WI38 (cell line): ENCODE measurements around the gene NINL.

Experiments
- H3K4me3 ChIP-seq: 2 replicates; pipeline ENCODE4 v1.5.1; 2011; ENCODE audit warnings: low read depth, mild to moderate bottlenecking, control low read depth, low read length
- TF ChIP-seq, protein P1 (sequence below): IDR thresholded peaks from 2 replicates; pipeline ENCODE4 v1.5.1; 2012; ENCODE audit warnings: low read depth, mild to moderate bottlenecking, control low read depth, low read length

NINL gene

DNA sequence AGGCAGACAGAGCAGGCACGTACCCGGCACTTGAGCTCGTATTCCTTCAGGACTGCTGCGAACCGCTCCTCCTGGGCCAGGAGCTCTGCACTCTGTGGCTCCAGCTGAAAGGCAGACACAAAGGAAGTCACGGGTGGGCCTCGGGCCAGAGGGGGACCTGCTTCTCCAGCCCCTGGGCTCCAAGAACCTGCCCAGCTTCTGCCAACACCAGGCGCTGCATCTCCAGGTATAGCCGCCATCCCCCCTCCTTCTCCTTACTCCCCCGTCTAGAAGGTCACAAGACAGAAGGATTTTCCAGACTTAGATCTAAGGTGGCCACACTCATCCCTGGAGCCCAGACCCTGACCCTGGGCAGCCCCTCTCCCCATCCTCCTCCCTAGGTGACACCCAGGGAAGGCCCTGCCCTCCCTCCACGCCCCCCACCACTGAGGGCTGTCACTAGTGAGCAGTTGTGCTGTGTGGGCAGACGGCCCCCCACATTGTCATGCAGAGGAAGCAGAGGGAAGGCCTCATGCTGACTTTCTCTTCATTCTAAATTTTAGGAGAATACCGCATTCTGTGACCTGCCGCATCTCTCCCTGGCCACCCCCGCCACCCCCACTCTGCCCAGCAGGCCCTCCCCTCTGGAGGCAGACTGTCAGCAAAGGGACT is 96.0 kb downstream of the NINL start:
- TF ChIP-seq, protein P1, sequence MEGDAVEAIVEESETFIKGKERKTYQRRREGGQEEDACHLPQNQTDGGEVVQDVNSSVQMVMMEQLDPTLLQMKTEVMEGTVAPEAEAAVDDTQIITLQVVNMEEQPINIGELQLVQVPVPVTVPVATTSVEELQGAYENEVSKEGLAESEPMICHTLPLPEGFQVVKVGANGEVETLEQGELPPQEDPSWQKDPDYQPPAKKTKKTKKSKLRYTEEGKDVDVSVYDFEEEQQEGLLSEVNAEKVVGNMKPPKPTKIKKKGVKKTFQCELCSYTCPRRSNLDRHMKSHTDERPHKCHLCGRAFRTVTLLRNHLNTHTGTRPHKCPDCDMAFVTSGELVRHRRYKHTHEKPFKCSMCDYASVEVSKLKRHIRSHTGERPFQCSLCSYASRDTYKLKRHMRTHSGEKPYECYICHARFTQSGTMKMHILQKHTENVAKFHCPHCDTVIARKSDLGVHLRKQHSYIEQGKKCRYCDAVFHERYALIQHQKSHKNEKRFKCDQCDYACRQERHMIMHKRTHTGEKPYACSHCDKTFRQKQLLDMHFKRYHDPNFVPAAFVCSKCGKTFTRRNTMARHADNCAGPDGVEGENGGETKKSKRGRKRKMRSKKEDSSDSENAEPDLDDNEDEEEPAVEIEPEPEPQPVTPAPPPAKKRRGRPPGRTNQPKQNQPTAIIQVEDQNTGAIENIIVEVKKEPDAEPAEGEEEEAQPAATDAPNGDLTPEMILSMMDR = no peak
- H3K4me3 ChIP-seq = no peak overlapping the region

DNA sequence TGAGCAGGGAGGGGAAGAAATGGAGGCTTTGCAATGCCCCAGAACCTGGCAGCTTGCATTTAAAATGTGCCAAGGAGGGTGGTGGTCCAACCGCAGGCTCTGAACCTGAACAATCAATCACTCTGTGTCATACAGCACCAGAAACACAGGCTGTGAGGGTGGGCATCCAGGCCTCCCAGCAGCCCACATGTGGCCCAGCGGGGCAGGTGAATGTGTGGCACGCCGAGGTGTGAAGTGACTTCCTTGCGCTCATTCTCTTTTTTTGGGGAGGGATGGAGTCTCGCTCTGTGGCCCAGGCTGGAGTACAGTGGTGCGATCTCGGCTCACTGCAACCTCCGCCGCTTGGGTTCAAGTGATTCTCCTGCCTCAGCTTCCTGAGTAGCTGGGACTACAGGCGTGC is 97.4 kb downstream of the NINL start:
- TF ChIP-seq, protein P1 = no peak
- no peak overlapping the region for H3K4me3 ChIP-seq

DNA sequence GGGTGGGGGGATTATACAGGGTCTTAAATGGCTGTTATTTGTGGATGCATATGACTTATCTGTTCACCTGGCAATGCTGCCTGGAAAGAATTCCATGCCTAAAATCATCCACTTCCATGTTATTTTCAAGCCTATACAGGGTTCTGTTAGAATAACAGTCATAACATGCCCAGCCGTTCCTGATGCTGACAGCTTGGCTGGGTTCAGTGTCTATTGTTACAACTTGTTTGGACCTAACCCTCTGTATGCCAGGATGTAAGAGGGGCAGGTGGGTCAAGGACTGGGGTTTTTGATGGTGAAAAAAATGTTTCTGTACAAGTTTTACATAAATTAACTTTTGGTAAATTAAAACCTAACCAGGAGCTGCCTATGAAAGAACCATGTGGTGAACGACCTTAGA is 98.0 kb downstream of the NINL start:
- TF ChIP-seq, protein P1 = no peak
- no peak overlapping the region for H3K4me3 ChIP-seq

DNA sequence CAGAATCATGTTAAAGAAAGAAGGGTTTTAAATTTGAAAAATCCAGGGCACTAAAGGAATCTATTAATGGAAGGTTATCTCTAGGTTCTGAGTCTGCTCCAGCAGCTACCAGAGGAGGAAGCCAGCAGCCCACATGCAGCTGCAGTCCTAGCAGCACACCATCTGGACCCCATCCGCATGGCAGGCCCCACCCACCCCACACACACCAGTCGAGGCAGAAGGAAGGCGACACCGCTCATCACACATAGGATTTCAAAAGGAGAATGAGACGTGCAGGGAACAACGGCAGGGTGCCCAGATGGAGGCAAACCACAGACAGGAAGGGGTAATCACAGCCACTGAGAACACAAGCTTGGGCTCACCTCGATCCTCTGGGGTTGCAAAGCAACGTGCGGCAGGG is 99.0 kb downstream of the NINL start:
- TF ChIP-seq, protein P1 = no peak
- no peak overlapping the region for H3K4me3 ChIP-seq

DNA sequence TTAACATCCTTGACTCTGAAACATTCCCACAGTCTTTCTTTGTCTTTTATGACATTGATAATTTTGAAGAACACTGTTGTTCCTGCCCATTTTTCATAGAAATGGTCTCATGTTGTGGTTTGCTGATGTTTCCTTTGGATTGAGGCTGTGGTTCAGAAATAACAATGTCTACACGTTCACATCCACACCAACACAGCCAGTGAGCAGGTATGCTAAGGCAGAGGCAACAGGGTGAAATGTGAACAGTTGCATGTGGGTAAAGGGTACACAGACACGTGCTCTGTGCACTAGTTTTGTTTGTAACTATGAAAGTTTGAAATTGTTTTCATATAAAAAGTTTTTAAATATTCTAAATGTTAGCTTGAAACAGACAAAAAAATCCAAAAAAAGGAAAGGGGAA is 99.5 kb downstream of the NINL start:
- TF ChIP-seq, protein P1 = no peak

DNA sequence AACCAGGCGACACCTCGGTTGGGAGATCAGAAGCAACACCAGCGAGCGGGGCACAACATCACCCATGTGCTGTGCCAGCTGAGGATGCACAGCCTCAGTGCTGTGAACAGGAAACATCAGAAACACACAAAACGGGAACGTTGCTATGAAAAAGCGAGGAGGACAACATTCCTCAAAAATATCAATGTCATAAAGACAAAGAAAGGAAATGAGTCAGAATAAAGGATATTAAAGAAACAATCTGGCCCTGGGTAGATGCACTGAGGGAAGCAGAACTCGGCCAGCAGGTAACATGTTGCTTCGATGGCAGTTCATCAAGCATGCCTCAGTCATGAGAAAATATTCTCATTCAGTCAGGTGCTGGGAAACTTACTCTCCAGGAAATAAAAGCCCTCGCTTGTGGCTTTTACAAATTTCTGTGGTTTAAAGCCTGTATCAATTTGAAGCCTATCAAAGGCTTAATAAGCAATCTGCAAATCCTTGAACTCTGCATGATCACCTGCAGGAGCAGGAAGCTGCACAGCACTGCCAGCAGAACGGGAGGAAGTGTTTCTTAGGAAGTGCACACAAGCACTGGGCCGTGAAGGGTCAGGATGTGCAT is 100.3 kb downstream of the NINL start:
- no peak overlapping the region for H3K4me3 ChIP-seq

More for the DNA sequence above, 99.5 kb downstream of the NINL start:
- no peak overlapping the region for H3K4me3 ChIP-seq

More for the DNA sequence above, 100.3 kb downstream of the NINL start:
- TF ChIP-seq, protein P1 = no peak
